ENCODE data around the gene ZDHHC8.
A peak's percentile ranks its signal among the peaks of the same experiment; 100 is the strongest.

Gene ZDHHC8

GRCh38 chr22:20116376-20116950, 15.1 kb upstream of the ZDHHC8 start:
- peak overlapping the region; percentile 80 for H3K4me3 ChIP-seq (ENCODE audit: low read length)
- no peak for TF ChIP-seq CTCF (IDR thresholded peaks at IDR 0.05; ENCODE audit: insufficient read depth, low read depth, low read length, missing control alignments)
- DNase-seq (ENCODE audit: low read depth): no peak

GRCh38 chr22:20116951-20117632, 14.5 kb upstream of the ZDHHC8 start, which contains the start of gene TRMT2A:
Gene TRMT2A, minus strand, starts transcription at chr22:20117226. Its CDS starts 320 bp downstream, at chr22:20116906.
- peak within 1 kb of the TSS; percentile 80 for H3K4me3 ChIP-seq (ENCODE audit: low read length)
- peak; percentile 99 for DNase-seq (ENCODE audit: low read depth)
- TF ChIP-seq CTCF (IDR thresholded peaks at IDR 0.05; ENCODE audit: insufficient read depth, low read depth, low read length, missing control alignments): no peak

- TF ChIP-seq CTCF (IDR thresholded peaks at IDR 0.05; ENCODE audit: insufficient read depth, low read depth, low read length, missing control alignments): no peak
- peak overlapping the region; percentile 78 for H3K4me3 ChIP-seq (ENCODE audit: low read length)
- peak; percentile 46 for DNase-seq (ENCODE audit: low read depth)
These were observed 13.8 kb upstream of the ZDHHC8 start for GRCh38 chr22:20117633-20118299.

GRCh38 chr22:20118300-20119020, 13.1 kb upstream of the ZDHHC8 start:
- no peak for TF ChIP-seq CTCF (IDR thresholded peaks at IDR 0.05; ENCODE audit: insufficient read depth, low read depth, low read length, missing control alignments)

GRCh38 chr22:20121856-20122415, 9.7 kb upstream of the ZDHHC8 start:
- H3K4me3 ChIP-seq (ENCODE audit: low read length): no peak overlapping the region
- no peak for DNase-seq (ENCODE audit: low read depth)

More at GRCh38 chr22:20118300-20119020, 13.1 kb upstream of the ZDHHC8 start:
- H3K4me3 ChIP-seq (ENCODE audit: low read length): peak overlapping the region; percentile 78
- no peak for DNase-seq (ENCODE audit: low read depth)

More at GRCh38 chr22:20121856-20122415, 9.7 kb upstream of the ZDHHC8 start:
- TF ChIP-seq CTCF (IDR thresholded peaks at IDR 0.05; ENCODE audit: insufficient read depth, low read depth, low read length, missing control alignments): no peak

All from epithelial cell of esophagus (primary cell).